ENCODE measurements around the gene CUBN.
"Not testable (repeated sequence)": the region's sequence is repeated elsewhere in the genome, so short reads cannot be mapped to it uniquely, and the experiment has no call there.

The CUBN gene

DNA sequence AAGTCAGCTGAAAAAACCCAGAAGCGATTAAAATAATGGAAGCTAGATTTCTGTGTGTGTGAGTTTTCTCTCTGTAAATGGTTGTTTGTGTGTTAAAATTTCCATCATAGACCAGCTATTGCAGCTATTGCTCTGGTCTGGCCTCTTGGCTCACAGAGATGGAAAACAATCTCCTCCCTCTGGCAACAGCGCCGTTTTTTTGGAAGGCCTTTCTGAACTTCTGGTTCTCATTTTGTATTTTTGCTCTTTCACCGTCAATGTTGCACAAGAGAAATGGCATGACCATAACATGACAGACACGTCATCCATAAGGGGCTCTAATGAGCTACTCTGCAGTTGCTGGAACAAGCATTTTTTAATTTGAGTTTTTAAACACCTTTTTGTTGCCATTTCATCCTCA lies 91.0 kb downstream of the CUBN start:
- no peak for DNase-seq (ENCODE audit: low spot score)

- DNase-seq (ENCODE audit: low spot score): no peak
These were observed 91.7 kb downstream of the CUBN start for GRCh38 chr10:17037910-17038309.

DNA sequence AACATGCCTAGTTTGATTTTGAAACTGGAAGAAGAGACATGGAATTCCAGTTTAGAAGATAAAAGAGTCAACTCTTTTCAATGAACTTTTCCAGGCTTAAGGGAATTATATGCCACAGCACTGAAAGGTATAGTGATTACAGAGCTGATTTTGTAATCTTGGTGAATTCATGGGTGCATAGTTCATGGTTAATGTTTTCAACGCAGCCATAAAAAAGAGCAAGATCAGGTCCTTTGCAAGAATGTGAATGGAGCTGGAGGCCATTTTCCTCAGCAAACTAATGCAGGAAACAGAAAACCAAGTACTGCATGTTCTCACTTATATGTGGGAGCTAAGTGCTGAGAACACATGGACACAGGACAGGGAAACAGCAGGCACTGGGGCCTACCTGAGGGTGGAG lies 94.2 kb downstream of the CUBN start:
- no peak for DNase-seq (ENCODE audit: low spot score)

DNA sequence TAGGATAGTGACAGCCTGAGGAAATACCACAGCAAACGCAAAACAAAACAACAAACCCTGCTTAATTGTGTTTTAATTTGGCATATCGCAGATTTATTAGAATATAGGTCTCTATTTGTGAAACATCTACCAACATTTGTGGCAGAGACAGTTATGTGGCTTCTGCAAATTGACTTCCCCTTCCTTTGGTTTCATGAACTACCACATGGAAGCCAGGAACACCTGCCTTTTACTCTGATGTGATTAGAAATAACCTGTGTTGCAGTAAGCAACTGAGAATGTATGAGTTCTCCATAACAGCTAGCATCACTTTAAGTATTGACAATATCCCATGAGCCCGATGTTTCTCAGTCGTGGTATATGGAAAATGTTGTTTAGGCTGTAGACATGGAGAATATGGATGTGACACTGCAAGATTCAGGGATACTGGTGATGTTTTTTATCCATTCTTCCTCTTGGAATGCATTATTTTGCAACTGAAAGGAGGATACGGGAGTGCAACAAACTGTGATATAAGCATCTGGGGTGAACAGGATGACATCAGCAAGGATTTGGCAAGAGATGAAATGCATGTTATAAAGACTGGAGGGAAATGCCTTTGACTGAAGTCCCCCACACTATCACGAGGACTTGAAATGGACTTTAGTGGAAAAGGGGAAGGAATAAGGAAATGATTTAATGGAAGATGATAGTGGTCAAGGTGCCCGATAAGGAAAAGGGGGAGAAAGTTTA lies 95.9 kb downstream of the CUBN start:
- DNase-seq (ENCODE audit: low spot score): no peak

GRCh38 chr10:17031637-17032635 lies 97.7 kb downstream of the CUBN start:
- no peak for DNase-seq (ENCODE audit: low spot score)

DNA sequence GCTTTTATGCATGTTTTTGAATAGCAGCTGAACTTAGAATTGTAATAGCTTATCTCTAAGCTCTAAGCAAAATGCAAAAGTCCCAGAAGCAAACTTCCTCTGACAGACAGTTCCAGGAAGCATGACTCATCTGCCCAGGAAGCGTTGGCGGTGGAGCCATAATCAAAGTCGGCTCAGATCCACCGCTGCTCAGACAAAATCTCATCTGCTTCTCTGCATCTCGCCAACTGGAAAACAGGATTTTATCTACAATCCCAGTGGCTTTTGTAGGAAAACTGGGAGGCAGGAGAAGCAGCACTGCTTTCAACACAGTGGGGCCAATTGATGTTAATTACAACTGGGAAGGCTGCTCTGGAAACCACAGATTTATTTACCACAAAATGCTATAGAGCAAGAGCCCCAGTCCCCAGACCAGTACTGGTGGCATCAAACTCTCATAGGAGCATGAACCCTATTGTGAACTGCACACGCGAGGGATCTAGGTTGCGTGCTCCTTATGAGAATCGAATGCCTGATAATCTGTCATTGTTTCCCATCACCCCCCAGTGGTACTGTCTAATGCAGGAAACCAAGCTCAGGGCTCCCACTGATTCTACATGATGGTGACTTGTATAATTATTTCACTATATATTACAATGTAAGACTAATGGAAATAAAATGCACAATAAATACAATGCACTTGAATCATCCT lies 99.9 kb downstream of the CUBN start:
- peak; percentile 88 for DNase-seq (ENCODE audit: low spot score)

- no peak for DNase-seq (ENCODE audit: low spot score)
These were observed 100.4 kb downstream of the CUBN start for GRCh38 chr10:17029239-17029580.

GRCh38 chr10:17028798-17029197 lies 100.8 kb downstream of the CUBN start:
- peak; percentile 33 for DNase-seq (ENCODE audit: low spot score)

- DNase-seq (ENCODE audit: low spot score): no peak
These were observed 102.7 kb downstream of the CUBN start for GRCh38 chr10:17026686-17027485.

DNA sequence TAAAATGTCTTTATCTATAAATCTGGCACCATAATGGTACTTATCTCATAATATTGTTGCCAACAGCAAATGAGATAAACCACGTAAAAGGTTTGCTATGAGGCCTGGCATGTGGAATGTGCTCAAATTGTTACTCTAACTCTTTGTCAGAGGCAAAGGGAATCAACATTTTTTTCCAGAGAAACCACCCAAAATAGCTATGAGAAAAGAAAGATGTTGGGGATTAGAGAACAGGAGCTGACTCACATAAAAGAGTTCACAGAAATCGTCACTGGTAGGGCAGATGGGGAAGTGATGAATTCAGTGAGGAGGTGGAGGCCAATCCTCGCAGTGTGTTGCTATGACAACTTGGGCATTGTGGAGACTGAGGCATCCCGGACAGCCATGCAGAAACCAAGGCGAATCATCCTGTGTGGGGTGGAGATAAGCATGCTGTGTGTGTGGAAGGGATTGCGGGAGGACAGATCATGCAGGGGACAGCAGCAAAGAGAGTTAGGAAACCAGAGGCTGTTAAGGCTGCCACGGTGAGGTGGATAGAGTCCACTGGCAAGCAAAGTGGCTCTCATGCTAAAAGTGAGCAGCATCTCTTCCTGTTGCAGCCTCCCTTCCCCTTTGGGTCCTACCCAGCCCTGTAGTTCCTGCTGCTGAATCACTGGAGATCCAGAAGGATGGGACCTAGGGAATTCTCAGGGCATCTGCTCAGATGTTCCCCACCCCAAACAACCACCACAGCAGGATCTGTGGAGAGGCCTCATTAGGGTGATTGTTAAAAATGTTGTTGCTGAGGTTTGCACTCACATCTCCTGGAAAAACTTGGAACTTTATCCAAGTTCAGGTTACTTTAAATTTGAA lies 103.9 kb downstream of the CUBN start:
- DNase-seq (ENCODE audit: low spot score): peak; percentile 27

DNA sequence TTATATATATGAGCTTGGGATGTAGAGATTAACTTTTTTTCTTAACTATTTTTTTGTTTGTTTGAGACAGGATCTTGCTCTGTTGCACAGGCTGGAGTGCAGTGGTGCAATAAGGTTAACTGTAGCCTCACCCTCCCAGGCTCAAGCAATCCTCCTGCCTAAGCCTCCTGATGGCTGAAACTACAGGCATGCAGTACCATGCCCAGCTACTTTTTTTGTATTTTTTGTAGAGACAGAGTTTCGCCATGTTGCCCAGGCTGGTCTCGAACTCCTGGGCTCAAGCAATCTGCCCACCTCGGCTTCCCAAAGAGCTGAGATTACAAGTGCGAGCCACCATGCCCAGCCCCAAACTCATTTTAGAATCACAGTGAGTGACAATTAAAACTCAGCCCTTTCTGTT lies 105.2 kb downstream of the CUBN start:
- DNase-seq (ENCODE audit: low spot score): no peak

DNA sequence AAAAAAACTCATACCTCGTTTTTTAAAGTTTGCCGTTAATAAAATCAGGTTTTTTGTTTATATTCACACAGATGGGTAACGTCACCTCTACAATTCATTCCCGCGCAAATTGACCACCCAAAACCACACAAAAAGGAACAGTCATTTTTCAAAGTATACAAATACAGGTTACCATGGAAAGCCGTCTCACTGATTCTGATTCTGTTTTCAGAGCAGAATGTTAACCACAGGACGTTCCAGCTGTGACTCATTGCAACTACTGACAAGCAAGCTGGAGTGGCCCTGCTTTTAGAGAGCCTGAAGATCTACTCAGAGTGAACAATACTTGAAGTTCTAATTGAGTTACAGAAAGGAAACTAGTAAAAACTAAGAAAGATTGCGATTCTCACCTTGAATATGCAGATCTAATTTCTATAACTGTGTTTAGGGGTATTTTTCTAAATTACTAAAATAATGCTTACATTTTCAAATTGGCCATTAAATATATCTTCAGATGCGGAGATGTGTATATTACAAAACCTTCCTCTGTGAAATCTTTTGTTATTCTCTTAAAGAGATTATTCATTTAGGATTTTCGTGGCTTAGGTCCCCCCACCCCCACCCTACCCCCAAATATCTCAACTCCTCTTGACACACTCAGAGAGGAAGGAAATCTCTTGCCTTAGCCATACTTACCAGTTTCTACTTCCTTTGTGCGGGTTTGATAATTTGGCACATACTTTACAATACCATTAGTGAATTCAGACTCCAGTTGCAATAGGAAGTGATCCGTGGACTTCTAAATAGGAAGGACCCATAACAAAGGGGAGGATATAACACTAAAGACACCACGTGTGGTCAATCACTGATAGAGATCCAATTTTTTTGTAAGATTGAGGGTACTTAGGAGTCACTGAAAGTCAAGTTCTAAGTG lies 106.0 kb downstream of the CUBN start:
- peak; percentile 84 for DNase-seq (ENCODE audit: low spot score)

- no peak for DNase-seq (ENCODE audit: low spot score)
These were observed 106.7 kb downstream of the CUBN start for GRCh38 chr10:17022896-17023295.

GRCh38 chr10:17022466-17022825 lies 107.2 kb downstream of the CUBN start:
- no peak for DNase-seq (ENCODE audit: low spot score)

- DNase-seq (ENCODE audit: low spot score): no peak
These were observed 107.8 kb downstream of the CUBN start for GRCh38 chr10:17021656-17022465.

GRCh38 chr10:17019696-17020095 lies 109.9 kb downstream of the CUBN start:
- DNase-seq (ENCODE audit: low spot score): no peak

DNA sequence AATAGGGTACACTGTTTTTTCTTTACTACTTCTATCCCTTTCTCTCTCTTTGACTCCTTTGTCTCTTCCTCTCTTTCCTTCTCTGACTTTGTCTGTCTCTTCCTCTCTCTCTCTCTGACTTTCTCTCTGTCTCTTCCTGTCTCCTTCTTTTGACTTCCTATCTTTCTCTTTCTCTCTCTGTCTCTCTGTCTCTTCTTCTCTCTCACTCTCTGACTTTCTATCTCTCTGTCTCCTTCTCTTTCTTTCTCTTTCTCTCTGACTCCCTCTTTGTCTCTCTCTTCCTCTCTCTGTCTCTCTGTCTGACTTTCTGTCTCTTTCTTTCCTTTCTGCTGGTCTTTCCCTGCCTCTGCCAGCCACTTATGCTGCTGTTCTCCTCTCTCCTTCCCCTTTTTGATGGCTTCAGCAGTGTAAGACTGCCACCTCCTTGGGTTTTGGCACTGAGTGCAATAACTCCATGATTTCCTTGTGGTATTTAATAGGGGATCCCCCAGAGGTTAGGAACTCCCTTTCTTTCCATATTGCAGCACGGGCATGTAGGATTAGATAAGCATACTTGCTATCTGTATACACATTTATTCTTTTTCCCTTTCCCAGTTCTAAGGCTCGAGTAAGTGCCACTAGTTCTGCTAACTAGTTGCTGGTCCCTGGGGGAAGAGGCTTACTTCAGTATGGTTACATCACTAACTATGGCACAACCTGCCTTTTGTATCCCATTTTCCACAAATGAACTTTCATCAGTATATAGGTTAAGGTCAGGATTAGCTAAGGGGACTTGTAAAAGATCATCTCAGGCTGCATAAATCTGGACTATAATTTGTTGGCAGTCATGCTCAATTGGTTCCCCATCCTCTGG lies 116.3 kb downstream of the CUBN start:
- not testable (repeated sequence) for DNase-seq (ENCODE audit: low spot score)

- not testable (repeated sequence) for DNase-seq (ENCODE audit: low spot score)
These were observed 116.9 kb downstream of the CUBN start for GRCh38 chr10:17012731-17013130.

Measured in COLO829 (cell line).